Kidney glomerular epithelial cell (primary cell): ENCODE results near the gene PTPN6.
A peak's percentile ranks its signal among the peaks of the same experiment; 100 is the strongest.
"Not testable (repeated sequence)": the region's sequence is repeated elsewhere in the genome, so short reads cannot be mapped to it uniquely, and the experiment has no call there.

Experiments
- DNase-seq: peaks from one replicate; lab custom pipeline; 2025; lab: John Stamatoyannopoulos, UW

PTPN6 gene

DNA sequence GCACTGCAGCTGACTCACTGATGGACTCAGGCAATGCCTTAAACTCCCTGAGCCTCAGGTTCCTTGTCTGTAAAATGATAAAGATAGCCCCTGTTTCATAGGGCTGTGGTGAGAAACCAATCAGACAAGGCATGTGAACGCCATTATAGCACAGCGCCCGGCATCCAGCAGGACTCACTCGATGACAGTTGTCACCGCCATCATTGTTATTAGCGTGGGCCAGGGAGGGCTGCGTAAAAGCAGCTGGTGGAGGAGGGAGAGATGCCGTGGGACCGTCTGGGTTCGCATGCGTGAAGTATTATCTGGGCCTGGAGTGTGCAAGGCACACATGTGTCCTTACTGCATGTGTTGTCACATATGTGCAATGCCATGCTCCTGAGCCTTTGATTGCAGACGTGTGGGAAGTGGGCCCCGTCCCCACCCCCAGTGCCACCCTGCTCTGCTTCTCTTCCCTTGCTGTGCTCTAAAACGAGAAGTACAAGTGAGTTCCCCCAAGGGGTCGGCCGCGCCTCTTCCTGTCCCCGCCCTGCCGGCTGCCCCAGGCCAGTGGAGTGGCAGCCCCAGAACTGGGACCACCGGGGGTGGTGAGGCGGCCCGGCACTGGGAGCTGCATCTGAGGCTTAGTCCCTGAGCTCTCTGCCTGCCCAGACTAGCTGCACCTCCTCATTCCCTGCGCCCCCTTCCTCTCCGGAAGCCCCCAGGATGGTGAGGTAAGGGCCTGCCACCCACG is at the start of gene PTPN6:
PTPN6 (plus strand) TSS at position 546 of the 730 bp plus-strand sequence; CDS start at position 703, 157 bp downstream.
- DNase-seq, result no peak

DNA sequence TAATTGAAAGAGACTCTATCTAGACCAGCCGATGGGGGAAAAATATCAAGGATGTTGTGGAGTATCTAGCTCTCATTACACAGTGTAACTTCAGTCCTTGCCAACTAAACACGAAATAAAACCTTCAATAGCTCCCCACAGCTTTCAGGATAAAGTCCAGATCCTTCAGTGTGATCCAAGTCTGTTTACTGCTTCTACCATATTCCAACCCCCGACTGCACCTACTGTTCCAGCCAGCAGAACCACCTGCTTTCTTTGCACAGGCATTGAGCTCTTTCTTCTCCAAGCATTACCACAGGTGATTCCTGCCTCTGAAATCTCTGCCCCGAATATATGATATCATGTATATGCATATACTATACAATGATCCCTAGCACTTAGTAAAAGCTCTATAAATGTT is 48.7 kb upstream of the PTPN6 start:
- no peak for DNase-seq

DNA sequence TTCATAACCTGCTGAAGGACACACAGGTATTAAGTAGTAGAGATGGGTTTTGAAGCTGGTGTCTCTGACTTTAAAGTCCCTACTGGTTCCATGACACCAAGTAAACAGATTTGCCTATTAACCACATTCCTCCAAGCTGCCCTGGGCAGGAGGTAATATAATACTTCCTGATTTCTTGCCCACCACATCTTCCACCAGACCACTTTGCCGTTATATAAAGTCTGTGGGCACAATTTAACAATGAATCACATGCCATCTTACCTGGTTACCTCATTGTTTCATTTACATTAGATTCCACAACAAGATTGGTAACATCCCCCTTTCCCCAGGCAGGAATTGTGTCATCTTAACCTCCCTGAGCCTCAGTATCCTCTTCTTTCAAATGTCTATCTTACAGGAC is 47.4 kb upstream of the PTPN6 start:
- DNase-seq, result no peak

DNA sequence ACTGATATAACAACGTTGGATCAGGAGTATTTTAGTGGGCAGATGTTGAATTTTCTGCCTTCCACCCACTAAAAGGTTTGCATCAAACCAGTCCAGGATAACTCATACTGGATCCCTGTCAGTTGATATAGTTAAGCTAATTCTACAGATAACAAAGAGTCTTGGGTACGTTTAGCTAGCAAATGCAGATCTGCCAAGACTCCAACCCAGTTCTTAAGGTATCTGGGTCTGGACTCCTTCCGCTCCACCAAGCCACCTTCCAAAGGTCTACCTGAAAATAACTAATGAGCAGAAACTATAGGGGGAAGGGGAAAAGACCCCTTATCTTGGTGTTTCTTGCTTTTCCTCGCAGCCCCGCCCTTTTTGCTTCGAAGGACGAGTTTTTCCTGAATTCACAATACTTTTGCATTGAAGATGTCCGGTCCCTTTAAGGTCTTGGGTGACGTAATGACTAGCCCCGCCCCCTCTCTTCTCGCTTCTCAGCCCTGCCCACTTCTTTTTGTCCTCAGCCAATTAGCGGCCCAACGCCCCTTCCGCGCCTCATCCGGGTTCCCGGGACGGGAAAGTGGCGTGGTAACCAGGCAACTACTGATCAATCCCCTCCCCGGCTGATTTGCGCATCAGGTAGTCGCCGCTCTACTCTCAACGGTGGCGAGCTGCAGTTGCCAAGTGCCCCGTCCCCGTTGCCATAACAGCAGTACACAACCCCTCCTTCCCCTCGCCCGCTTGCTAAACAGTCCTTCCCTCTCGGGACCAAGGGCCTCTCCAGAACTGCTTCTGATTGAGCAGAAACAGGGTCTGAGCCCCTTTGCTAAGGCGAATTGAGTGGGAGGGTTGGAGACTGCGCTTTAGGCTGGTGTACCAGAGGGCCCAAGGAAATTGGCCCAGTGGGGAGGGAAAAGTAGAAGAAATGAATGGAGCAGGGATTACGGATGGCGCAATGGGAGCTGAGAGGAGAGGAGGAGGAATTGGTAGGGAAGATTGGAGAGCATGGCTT is 46.6 kb upstream of the PTPN6 start, which contains the start of gene LRRC23:
LRRC23 (plus strand) TSS at position 543 of the 997 bp plus-strand sequence. CDS start 812 bp downstream, outside the sequence.
- peak; percentile 96 for DNase-seq

DNA sequence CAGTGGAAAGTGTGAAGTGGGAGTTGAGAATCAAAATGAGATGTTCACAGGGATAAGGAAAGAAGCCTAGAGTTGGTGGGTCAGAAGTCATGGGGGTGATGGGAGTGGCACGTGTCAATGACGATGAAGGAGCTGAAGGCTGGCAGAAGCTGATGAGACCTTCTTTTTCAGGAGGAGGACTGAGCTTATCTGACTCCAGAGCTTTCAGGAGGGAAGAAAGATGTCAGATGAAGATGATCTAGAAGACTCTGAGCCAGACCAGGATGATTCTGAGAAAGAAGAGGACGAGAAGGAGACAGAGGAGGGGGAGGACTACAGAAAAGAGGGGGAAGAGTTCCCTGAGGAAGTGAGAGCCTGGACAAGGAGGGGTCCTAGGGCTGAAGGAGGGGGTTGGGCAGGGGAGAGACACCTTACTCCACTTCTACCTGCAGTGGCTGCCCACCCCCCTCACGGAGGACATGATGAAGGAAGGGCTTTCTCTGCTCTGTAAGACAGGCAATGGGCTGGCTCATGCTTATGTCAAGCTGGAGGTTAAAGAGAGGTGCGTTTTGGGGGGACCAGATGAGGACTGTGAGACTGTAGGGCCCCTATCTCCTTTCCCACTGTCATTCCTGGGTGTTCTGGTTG is 45.6 kb upstream of the PTPN6 start:
- no peak for DNase-seq

DNA sequence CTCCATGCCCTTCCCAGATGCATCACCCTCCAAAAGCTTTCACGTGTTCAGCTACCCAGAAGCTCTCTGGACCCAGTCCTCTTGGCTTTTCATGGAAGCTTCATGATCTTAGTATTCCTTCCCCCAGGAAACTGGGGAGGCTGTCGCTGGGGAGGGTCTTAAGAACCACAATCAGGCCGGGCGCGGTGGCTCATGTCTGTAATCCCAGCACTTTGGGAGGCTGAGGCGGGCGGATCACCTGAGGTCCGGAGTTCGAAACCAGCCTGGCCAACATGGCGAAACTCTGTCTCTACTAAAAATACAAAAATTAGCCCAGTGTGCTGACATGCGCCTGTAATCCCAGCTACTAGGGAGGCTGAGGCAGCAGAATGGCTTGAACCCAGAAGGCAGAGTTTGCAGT is 43.0 kb upstream of the PTPN6 start:
- not testable (repeated sequence) for DNase-seq

DNA sequence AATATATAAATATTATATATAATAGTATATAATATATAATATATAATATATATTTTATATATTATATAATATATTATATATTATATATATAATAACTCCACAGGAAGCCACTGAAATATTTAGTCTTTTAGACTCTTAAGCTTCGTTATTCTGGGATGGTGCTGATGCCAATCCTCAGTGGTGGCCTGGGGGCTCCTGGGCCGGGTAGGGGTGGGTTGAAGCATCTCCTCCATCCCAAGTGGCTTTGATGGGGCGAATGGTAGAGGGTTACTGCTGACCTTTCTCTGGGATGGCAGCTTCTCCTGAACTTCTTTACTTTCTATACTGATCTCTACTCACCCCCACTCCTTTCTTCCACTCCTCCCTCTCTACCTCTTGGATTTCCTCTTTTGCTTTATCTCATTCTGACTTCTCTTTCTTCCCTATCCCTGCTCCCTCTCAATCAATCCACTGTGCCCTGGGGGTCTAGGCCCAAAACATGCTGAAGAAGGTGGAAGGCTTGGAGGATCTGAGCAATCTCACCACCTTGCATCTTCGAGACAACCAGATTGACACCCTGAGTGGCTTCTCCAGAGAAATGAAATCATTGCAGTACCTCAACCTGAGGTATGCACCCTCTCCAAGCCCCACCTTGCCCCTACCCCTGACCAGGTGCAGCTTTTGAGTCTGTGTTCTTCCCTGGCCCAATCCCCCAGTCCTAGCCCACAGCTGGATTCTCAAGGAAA is 41.6 kb upstream of the PTPN6 start:
- no peak for DNase-seq

DNA sequence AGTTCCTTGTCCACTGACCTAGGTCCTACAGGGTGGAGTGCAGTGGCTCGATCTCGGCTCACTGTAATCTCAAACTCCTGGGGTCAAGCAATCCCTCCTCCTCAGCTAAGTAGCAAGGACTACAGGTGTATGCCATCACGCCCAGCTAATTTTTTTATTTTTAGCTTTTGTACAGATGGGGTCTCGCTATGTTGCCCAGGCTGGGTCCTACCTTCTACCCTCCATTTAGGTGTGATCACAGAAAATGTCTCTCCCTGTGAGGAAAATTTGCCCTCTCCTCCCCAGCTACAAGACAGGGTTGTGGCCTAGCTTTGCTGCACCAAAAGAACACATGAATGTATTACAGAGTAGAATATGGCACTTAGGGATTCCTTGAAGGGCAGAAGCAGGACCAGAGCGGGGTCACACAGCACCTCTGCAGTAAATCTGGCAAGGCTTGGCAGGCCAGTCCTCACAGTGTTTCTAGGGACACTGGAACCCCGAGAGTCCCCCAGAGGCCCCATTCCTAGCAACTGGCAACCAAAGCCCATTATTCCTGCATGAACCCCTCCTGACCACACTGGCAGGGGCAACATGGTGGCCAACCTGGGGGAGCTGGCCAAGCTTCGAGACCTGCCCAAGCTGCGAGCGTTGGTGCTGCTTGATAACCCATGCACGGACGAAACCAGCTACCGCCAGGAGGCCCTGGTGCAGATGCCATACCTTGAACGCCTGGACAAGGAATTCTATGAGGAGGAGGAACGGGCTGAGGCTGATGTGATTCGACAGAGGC is 38.8 kb upstream of the PTPN6 start:
- no peak for DNase-seq

DNA sequence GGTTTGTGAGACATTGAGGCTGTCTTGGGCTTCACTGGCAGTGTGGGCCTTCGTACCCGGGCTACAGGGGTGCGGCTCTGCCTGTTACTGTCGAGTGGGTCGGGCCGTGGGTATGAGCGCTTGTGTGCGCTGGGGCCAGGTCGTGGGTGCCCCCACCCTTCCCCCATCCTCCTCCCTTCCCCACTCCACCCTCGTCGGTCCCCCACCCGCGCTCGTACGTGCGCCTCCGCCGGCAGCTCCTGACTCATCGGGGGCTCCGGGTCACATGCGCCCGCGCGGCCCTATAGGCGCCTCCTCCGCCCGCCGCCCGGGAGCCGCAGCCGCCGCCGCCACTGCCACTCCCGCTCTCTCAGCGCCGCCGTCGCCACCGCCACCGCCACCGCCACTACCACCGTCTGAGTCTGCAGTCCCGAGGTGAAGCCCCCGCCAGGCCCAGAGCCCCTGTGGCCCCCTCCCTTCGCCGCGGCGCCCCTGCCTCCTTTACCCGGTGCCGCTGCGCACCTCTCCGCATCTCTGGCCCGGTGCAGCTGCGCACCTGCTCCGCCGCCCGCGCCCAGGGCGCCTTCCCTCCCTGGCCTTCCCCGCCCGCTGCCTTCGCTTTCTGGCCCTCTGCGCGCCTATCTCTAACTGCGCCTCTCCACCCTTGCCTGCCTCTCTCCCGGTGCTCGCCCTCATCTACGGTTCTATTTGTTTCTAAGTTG is 36.8 kb upstream of the PTPN6 start, which contains the start of gene ENO2:
ENO2 (plus strand) TSS at position 335 of the 701 bp plus-strand sequence. CDS start 1,253 bp downstream, outside the sequence.
- DNase-seq, result peak; percentile 65

DNA sequence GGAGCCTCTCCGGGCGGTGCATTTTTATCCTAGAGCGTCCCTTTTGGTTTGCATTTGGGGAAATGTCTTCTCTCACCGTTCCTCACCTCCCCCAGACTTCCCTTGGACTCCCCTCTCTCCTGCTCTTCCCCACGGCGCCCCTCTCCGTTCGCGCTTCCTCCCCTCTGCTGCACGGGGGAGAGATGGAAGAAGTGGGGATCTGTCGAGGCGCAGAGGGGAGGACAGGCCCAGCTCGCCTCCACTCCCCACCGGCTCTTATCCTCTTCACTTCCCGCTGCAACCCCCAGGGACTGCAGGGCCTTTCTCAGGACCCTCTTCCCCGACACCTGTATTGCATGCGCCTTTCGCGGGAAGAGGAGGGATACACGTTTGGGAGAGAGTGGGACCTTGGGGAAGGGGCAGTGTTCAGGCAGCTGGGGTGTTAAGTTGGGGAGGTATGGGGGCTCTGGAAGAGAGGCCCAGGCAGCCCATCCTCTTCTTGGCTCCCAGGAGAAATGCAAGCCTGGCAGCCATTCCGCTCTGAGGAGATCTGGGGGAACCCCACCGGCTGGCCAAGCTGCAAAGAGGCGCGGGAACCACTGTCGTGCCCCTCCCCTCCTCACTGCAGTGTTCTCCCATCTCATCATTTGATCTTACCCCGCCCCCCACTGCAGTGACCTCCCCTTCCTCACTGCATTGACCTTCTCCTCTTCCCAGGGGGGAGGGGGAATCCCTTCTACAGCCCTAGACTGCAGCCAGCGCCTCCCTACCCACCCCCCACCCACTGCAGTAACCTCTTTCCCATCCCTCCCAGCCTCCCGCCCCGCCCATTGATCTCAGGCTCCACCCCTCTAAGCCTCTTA is 36.0 kb upstream of the PTPN6 start:
- DNase-seq, result no peak

DNA sequence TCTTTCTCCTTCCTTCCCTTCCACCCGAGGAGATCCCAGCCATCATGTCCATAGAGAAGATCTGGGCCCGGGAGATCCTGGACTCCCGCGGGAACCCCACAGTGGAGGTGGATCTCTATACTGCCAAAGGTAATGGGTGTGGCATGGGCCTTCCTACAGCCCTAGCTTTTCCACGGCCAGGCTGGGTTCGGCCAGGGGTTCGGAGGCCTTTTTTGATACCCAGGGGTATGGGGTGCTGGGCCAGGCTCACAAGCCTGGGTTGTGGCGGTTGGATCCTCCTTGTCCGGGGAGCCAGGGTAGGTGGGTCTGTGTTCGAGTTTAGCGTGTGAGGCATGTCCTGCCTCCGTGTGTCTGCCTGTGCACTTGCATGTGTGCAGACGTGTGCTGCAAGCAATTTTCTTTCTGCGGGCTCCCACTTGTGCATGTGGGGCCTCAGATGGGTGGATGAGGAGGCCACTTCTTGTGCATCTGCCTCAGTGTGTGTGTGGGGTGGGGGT is 35.3 kb upstream of the PTPN6 start:
- no peak for DNase-seq

DNA sequence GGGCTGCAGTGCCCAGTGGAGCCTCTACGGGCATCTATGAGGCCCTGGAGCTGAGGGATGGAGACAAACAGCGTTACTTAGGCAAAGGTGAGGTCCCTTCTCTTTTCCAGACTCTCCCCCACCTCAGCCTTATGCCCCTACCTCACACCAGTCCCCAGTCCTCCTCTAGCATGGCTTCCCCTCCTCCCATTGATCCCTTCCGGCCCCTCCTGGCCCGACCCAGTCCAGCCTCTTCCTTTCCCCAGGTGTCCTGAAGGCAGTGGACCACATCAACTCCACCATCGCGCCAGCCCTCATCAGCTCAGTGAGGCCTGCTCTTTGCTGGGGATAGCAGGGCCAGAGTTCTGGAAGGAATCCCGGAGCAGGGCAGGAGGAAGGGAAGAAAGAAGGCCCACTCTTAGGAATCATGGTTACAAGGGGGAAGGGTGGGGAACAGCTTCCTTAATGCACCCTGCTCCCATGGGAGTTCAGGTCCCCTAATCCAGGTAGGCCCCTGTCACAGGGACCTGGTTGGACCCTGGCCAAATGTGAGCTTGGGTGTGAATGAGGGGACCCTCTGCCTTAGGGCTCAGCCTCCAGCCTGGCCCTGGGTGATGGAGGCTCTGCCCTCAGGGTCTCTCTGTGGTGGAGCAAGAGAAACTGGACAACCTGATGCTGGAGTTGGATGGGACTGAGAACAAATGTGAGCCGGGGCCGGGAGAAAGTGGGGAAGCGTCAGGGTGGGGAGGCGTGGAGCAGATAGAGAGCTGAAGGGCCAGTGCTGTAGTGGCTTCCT is 34.5 kb upstream of the PTPN6 start:
- DNase-seq, result no peak

DNA sequence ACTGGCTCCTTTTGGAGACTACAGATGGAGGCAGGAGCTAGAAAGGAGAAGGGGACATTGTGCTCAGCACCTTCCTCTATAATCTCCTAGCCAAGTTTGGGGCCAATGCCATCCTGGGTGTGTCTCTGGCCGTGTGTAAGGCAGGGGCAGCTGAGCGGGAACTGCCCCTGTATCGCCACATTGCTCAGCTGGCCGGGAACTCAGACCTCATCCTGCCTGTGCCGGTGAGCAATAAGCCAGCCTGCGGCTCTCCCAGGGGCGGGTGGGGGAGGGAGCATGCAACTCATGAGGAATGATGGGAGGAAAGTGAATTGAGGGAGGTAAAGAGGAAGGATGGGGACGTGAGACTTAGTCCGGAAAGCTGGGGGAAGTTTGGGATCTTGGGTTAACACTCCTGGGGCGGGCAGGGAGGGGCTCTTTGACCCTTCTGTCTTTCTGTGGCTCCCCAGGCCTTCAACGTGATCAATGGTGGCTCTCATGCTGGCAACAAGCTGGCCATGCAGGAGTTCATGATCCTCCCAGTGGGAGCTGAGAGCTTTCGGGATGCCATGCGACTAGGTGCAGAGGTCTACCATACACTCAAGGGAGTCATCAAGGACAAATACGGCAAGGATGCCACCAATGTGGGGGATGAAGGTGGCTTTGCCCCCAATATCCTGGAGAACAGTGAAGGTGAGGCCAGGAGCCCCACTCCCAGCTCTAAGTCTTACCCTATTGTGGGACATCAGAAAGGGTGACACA is 33.5 kb upstream of the PTPN6 start:
- DNase-seq, result no peak

DNA sequence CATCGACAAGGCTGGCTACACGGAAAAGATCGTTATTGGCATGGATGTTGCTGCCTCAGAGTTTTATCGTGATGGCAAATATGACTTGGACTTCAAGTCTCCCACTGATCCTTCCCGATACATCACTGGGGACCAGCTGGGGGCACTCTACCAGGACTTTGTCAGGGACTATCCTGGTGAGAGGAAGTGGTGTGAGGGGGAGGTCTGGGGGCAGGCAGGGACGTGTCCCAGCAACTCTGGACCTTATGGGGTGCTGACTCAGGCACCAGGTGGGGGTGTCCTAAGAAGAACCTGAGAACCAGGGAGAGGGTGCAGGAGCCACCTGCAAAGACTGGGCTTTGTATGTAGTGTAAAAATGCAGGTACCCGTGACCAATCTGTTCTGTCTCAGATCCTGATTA is 31.6 kb upstream of the PTPN6 start:
- no peak for DNase-seq

DNA sequence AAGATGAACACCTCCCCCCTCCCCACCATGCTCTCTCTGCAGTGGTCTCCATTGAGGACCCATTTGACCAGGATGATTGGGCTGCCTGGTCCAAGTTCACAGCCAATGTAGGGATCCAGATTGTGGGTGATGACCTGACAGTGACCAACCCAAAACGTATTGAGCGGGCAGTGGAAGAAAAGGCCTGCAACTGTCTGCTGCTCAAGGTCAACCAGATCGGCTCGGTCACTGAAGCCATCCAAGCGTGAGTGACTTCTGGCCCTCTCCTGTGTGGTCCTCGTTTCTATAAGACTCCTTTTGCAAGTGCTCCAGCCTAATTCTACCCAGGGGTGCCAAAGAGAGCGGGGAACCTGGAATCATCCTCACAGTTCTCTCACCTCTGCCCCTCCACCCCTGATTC is 29.6 kb upstream of the PTPN6 start:
- DNase-seq, result no peak

DNA sequence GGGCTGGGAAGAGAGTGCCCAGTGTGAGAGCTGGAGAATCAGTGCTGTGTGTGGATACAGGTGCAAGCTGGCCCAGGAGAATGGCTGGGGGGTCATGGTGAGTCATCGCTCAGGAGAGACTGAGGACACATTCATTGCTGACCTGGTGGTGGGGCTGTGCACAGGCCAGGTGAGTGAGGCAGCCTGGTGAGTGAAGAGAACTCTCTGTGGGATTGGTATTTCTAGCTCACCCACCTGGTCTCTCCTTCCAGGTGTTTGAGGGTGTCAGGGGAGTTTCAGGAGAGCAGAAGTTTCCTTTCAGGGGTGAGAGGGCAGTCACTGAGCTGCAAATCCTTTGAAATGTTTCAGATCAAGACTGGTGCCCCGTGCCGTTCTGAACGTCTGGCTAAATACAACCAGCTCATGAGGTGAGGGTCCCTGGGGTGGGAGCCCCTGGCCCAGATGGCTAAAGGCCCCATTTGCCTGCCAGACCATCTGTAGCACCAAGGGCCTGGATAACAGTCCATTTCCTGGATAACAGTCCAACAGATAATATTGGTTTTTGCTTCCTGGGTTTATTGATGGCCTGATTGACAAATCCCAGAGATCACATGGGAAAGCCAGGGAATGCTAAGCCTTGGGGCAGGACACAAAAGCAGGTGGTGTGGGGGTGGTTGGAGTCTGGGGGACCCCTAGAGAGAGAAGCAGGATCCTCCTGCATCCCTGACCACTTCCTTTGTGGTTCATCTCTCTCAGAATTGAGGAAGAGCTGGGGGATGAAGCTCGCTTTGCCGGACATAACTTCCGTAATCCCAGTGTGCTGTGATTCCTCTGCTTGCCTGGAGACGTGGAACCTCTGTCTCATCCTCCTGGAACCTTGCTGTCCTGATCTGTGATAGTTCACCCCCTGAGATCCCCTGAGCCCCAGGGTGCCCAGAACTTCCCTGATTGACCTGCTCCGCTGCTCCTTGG is 28.9 kb upstream of the PTPN6 start:
- no peak for DNase-seq
